AG04450 (cell line): Measurements from ENCODE around the gene IL17C. TPM values are rescaled to one million over a fixed set of nuclear protein-coding genes. Genes with fewer than 3 reads are reported as not detected.
A peak's percentile ranks its signal among the peaks of the same experiment; 100 is the strongest.

Experiments
- CTCF ChIA-PET: fragments of 300-600, 350-600 bp; formaldehyde crosslinking; extraction: SDS; loops from one replicate; lab custom pipeline; 2022; ENCODE audit warnings: antibody characterized with exemption, inconsistent platforms; lab: Charles Lee
- POLR2A ChIA-PET: fragments of 350-600 bp; formaldehyde crosslinking; extraction: SDS; loops from one replicate; lab custom pipeline; 2021; ENCODE audit warnings: antibody characterized with exemption, inconsistent platforms; lab: Yijun Ruan, JAX
- DNase-seq: peaks from one replicate; pipeline ENCODE4 v3.0.0-alpha.2; 2011; ENCODE audit warnings: low read depth, low spot score
- H3K27ac ChIP-seq: one replicate; pipeline ENCODE4 v1.5.1; 2012; ENCODE audit warnings: low read depth, low read length, control low read depth
- H3K27me3 ChIP-seq: one replicate; pipeline ENCODE4 v1.6.0; 2012; ENCODE audit warnings: low read length; ENCODE audit not compliant: control insufficient read depth, insufficient read depth
- H3K4me3 ChIP-seq: 2 replicates; pipeline ENCODE4 v1.5.1; 2011; ENCODE audit warnings: mild to moderate bottlenecking, low read depth, low read length, control low read depth
- H3K9me3 ChIP-seq: 2 replicates; pipeline ENCODE4 v1.5.1; 2012; ENCODE audit warnings: low read length; ENCODE audit not compliant: control insufficient read depth, insufficient read depth
- polyA plus RNA-seq: library from polyadenylated mRNA; depleted of rRNA; stranded (reverse); fragments of >200 nt; gene quantifications from 2 replicates; pipeline ENCODE4 v1.2.3, GENCODE V29; 2011
- TF ChIP-seq, protein P1 (sequence below): IDR thresholded peaks from 2 replicates; pipeline ENCODE4 v1.5.1; 2011; ENCODE audit warnings: low read depth, low read length, control low read depth, inconsistent platforms

IL17C gene
- polyA plus RNA-seq, 1 experiment = not detected

DNA sequence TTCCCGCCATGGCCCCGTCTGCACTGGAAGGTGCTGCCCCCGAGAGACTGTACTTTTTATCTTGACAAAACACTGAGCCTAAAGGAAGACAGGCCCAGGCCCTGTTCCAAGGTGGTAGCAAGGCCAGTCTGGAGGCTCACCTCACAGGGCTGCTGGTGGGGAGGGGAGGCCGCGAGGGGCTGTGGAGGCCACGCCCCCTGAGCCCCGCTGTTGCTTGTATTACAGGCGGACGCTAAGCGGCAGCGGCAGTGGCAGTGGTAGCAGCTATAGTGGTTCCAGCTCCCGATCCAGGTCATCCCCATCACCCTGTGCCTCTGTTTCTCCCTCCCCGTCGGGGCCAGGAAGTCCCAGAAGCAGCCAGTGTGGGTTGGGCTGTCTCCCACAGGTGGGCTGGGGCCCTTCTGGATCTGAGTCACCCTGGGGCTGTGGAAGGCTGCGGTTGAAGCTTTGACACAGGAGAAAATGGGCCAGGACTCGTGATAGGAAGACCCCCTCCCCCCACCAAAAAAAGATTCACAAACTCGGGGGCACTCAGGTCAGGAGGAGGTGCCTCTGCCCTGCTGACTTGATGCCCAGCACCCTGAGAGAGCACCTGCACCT lies 13.3 kb upstream of the IL17C start:
- Histone ChIP-seq H3K4me3 (no peak overlapping the region), H3K27me3 (no peaks in the 10 kb centered on the region), H3K9me3 (no peaks in the 10 kb centered on the region; the same call in 1 of the 2 replicates), H3K27ac (no peak overlapping the region)
- ChIA-PET CTCF (no interaction called here), POLR2A (no interaction called here)
- DNase-seq = no peak
- TF ChIP-seq, protein P1, sequence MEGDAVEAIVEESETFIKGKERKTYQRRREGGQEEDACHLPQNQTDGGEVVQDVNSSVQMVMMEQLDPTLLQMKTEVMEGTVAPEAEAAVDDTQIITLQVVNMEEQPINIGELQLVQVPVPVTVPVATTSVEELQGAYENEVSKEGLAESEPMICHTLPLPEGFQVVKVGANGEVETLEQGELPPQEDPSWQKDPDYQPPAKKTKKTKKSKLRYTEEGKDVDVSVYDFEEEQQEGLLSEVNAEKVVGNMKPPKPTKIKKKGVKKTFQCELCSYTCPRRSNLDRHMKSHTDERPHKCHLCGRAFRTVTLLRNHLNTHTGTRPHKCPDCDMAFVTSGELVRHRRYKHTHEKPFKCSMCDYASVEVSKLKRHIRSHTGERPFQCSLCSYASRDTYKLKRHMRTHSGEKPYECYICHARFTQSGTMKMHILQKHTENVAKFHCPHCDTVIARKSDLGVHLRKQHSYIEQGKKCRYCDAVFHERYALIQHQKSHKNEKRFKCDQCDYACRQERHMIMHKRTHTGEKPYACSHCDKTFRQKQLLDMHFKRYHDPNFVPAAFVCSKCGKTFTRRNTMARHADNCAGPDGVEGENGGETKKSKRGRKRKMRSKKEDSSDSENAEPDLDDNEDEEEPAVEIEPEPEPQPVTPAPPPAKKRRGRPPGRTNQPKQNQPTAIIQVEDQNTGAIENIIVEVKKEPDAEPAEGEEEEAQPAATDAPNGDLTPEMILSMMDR = no peak

DNA sequence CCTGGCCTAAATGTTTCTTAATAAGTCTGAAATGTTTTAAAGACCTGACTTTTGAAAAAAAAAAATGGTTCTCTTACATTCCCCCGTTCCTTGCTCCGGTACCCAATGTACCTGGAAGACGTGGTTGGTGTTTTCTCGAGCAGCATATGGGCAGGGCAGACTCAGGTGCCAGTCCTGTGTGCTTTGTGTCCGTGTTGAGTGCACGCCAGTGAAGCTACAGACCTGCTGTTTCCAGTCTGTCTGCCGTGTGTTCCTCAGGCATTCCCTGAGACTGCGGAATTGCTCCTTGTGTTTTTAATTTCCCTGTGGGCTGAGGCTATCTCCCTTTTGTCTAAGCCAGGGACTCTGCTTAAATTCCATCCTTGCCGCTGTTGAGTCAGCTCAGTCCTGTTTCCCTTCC lies 11.7 kb upstream of the IL17C start:
- ChIA-PET CTCF (no interaction called here), POLR2A (no interaction called here)
- Histone ChIP-seq H3K4me3 (no peak overlapping the region), H3K27me3 (no peaks in the 10 kb centered on the region), H3K9me3 (no peaks in the 10 kb centered on the region; the same call in 1 of the 2 replicates), H3K27ac (no peak overlapping the region)
- DNase-seq = no peak
- TF ChIP-seq, protein P1 = no peak

DNA sequence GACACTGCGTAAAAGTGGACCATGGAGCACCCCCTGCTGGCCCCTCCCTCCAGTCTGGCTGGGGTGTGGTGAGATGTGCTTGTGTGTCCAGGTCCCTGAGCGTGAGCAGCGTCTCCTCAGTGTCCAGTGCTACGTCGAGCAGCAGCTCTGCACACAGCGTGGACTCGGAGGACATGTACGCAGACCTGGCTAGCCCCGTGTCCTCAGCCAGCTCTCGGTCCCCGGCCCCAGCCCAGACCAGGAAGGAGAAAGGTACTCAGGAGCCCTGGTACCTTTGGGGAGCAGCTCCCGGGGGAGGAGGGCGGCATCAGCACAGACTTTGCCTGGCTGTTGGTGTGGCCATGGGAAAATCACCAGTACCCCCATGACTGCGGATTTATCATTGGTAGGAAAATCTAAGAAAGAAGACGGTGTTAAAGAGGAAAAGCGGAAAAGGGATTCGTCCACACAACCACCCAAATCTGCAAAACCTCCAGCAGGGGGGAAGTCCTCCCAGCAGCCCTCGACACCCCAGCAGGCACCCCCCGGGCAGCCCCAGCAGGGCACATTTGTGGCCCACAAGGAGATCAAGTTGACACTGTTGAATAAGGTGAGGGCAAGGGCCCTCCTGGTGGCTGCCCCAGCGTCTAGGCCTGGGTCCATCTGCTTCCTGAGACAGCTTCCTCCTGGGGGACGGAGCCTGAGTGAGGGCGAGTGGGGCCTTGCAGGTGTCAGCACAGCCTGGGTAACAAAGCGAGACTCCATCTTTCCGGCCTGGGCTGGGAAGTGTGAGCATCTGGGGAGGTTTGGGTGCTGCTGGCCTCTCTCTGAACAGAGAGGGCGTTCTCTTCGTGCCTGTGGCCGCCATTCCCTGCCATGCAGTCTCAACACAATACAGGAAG lies 10.6 kb upstream of the IL17C start:
- Histone ChIP-seq H3K4me3 (no peak overlapping the region), H3K27me3 (no peaks in the 10 kb centered on the region), H3K9me3 (no peaks in the 10 kb centered on the region; the same call in 1 of the 2 replicates), H3K27ac (no peak overlapping the region)
- DNase-seq = no peak
- TF ChIP-seq, protein P1 = no peak
- ChIA-PET CTCF (no interaction called here), POLR2A (no interaction called here)

DNA sequence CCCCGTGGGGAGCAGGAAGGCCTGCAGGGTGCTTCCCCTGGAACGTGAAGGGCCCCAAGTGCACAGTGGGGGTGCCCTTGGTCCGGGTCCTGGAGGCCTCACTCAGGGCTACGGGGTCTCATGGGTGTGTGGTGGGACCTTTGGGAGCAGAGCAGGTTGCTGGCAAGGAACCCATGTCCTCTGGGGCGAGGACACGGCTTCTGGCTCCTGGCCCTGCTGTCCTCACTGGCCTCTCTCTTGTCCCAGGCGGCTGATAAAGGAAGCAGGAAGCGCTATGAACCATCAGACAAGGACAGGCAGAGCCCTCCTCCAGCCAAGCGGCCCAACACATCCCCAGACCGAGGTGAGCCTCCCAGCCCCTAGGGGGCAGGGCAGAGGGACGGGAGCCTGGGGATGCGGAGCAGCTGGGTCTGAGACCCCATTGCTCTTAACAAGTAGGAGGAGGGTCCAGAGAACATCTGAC lies 9.8 kb upstream of the IL17C start:
- POLR2A ChIA-PET = no interaction called here

More for the DNA sequence above, 9.8 kb upstream of the IL17C start:
- TF ChIP-seq, protein P1 = peak; percentile 35
- CTCF ChIA-PET = interaction anchor here (0.6 kb wide), 1 partner anchor 852 kb away, joined by 3 read pairs; no protein-coding TSS in a partner anchor
- Histone ChIP-seq H3K9me3 (no peaks in the 10 kb centered on the region; the same call in 1 of the 2 replicates), H3K4me3 (no peak overlapping the region), H3K27me3 (no peaks in the 10 kb centered on the region), H3K27ac (no peak overlapping the region)
- DNase-seq = no peak
